ENCODE measurements around the gene CBR4.

DNA sequence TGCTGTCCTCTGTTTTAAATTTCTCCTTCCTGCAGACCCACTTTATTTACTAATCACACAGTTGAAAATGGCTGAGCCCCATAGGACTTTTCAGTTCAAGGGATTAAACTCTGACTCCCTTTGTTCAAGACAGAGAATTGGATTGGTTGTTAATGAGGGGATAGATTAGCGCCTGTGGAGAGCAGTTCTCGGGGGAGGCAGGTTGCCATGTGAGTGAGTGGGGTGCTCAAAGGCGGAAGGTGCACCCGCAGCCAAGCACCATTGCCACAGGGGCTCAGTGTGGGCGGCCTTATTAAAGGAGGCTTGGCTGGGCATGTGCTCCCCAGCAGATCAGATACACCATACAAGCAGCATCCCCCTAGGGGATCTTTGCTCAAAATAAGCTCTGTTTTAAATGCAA lies 7.9 kb upstream of the CBR4 start:
- TF ChIP-seq CTCF (IDR thresholded peaks at IDR 0.05) (no peak), POLR2AphosphoS5 (IDR thresholded peaks at IDR 0.05) (no peak)
